Measurements from ENCODE around the gene GCC1.
"Not testable (repeated sequence)": the region's sequence is repeated elsewhere in the genome, so short reads cannot be mapped to it uniquely, and the experiment has no call there.

DNA sequence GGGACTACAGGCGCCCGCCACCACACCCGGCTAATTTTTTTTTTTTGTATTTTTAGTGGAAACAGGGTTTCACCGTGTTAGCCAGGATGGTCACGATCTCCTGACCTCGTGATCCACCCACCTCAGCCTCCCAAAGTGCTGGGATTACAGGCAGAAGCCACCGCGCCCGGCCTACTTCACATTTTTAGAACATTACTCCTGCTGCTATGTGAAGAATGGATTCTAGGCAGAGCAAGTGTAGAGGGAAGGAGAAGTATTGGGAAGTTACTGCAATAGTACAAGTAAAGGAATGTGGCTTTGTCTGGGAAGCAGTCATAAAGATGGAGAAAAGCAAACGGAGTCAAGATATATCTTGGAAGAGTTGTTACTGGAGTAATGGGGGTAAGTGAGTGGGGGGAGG lies 44.9 kb downstream of the GCC1 start:
- TF ChIP-seq POLR2AphosphoS5 (IDR thresholded peaks at IDR 0.05; ENCODE audit: insufficient read depth, low read depth, low read length): not testable (repeated sequence)
- TF ChIP-seq, protein P1, sequence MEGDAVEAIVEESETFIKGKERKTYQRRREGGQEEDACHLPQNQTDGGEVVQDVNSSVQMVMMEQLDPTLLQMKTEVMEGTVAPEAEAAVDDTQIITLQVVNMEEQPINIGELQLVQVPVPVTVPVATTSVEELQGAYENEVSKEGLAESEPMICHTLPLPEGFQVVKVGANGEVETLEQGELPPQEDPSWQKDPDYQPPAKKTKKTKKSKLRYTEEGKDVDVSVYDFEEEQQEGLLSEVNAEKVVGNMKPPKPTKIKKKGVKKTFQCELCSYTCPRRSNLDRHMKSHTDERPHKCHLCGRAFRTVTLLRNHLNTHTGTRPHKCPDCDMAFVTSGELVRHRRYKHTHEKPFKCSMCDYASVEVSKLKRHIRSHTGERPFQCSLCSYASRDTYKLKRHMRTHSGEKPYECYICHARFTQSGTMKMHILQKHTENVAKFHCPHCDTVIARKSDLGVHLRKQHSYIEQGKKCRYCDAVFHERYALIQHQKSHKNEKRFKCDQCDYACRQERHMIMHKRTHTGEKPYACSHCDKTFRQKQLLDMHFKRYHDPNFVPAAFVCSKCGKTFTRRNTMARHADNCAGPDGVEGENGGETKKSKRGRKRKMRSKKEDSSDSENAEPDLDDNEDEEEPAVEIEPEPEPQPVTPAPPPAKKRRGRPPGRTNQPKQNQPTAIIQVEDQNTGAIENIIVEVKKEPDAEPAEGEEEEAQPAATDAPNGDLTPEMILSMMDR (IDR thresholded peaks at IDR 0.05; ENCODE audit: extremely low read depth in 1 of 2, insufficient read depth in 1 of 2, low read depth in 1 of 2, low read length in 2 of 2): not testable (repeated sequence)
